ENCODE measurements around the gene ZBTB16.

DNA sequence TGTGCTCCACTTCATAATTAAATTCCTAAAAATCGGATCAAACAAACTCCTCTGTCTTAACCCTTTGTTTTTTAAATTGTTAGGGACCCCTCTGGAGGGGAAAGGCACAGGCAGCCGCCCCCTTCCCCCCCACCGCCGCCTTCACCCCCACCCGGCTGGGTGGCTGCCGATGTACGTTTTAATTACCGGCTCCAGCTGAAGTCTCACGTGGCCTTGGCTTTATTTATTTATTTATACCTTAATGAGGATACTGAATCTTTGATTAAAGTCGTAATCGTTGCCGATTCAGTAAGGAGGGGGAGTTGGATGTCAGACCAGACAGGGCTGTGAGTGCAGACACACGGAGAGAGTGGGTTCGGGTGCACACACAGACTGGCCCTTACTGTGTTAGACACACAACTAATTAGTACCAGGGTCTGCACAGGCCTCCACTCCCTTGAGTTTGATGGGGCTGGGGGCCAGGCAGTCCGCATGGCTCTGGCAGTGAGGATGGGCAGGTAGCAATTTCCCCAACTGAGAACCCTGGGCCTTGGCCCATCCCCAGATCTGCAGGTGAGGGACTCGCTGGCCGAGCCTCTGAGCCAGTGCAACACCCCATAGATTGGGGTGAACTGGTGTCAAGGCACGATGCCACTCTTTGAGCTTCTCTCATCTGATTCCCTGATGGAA, 185.3 kb downstream of the ZBTB16 start:
- TF ChIP-seq, protein P1, sequence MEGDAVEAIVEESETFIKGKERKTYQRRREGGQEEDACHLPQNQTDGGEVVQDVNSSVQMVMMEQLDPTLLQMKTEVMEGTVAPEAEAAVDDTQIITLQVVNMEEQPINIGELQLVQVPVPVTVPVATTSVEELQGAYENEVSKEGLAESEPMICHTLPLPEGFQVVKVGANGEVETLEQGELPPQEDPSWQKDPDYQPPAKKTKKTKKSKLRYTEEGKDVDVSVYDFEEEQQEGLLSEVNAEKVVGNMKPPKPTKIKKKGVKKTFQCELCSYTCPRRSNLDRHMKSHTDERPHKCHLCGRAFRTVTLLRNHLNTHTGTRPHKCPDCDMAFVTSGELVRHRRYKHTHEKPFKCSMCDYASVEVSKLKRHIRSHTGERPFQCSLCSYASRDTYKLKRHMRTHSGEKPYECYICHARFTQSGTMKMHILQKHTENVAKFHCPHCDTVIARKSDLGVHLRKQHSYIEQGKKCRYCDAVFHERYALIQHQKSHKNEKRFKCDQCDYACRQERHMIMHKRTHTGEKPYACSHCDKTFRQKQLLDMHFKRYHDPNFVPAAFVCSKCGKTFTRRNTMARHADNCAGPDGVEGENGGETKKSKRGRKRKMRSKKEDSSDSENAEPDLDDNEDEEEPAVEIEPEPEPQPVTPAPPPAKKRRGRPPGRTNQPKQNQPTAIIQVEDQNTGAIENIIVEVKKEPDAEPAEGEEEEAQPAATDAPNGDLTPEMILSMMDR (IDR thresholded peaks at IDR 0.05) = no peak
- TF ChIP-seq POLR2AphosphoS5 (IDR thresholded peaks at IDR 0.05) = no peak
- TF ChIP-seq POLR2A (IDR thresholded peaks at IDR 0.05) = no peak
